ENCODE results near the gene MNAT1.

Gene MNAT1

GRCh38 chr14:60744566-60744965 is 10.0 kb downstream of the MNAT1 start:
- Histone ChIP-seq H3K27ac (ENCODE audit: low read length) (no peak overlapping the region), H3K36me3 (ENCODE audit: control insufficient read depth in 1 of 2, insufficient read depth in 2 of 2, low read length in 2 of 2) (no peaks in the 10 kb centered on the region), H3K27me3 (ENCODE audit: low read depth, low read length) (no peaks in the 10 kb centered on the region), H3K4me3 (ENCODE audit: low read depth in 1 of 2, low read length in 2 of 2) (no peak overlapping the region), H3K4me1 (ENCODE audit: control insufficient read depth in 1 of 2, insufficient read depth in 2 of 2, low read length in 2 of 2) (no peaks in the 10 kb centered on the region), H3K9me3 (ENCODE audit: control insufficient read depth in 1 of 2, low read length in 2 of 2) (no peaks in the 10 kb centered on the region)

GRCh38 chr14:60753264-60754119 is 18.9 kb downstream of the MNAT1 start:
- Histone ChIP-seq H3K27me3 (ENCODE audit: low read depth, low read length) (no peaks in the 10 kb centered on the region), H3K4me3 (ENCODE audit: low read depth in 1 of 2, low read length in 2 of 2) (no peak overlapping the region), H3K9me3 (ENCODE audit: control insufficient read depth in 1 of 2, low read length in 2 of 2) (no peaks in the 10 kb centered on the region), H3K27ac (ENCODE audit: low read length) (no peak overlapping the region), H3K4me1 (ENCODE audit: control insufficient read depth in 1 of 2, insufficient read depth in 2 of 2, low read length in 2 of 2) (no peaks in the 10 kb centered on the region), H3K36me3 (ENCODE audit: control insufficient read depth in 1 of 2, insufficient read depth in 2 of 2, low read length in 2 of 2) (peaks cover 0 to 3% of the 10 kb centered on the region in 2 donors)

GRCh38 chr14:60756847-60757246 is 22.3 kb downstream of the MNAT1 start:
- H3K9me3 ChIP-seq (ENCODE audit: control insufficient read depth in 1 of 2, low read length in 2 of 2), result no peaks in the 10 kb centered on the region
- no peaks in the 10 kb centered on the region for H3K27me3 ChIP-seq (ENCODE audit: low read depth, low read length)
- no peak overlapping the region for H3K4me3 ChIP-seq (ENCODE audit: low read depth in 1 of 2, low read length in 2 of 2)
- H3K27ac ChIP-seq (ENCODE audit: low read length), result no peak overlapping the region
- peaks cover 0 to 3% of the 10 kb centered on the region in 2 donors for H3K36me3 ChIP-seq (ENCODE audit: control insufficient read depth in 1 of 2, insufficient read depth in 2 of 2, low read length in 2 of 2)
- H3K4me1 ChIP-seq (ENCODE audit: control insufficient read depth in 1 of 2, insufficient read depth in 2 of 2, low read length in 2 of 2), result peaks cover 0 to 10% of the 10 kb centered on the region in 2 donors

GRCh38 chr14:60757567-60758002 is 23.0 kb downstream of the MNAT1 start:
- H3K4me1 ChIP-seq (ENCODE audit: control insufficient read depth in 1 of 2, insufficient read depth in 2 of 2, low read length in 2 of 2), result peaks cover 0 to 10% of the 10 kb centered on the region in 2 donors
- no peaks in the 10 kb centered on the region for H3K9me3 ChIP-seq (ENCODE audit: control insufficient read depth in 1 of 2, low read length in 2 of 2)
- H3K27ac ChIP-seq (ENCODE audit: low read length), result no peak overlapping the region

GRCh38 chr14:60758885-60759284 is 24.3 kb downstream of the MNAT1 start:
- no peak overlapping the region for H3K4me3 ChIP-seq (ENCODE audit: low read depth in 1 of 2, low read length in 2 of 2)
- H3K9me3 ChIP-seq (ENCODE audit: control insufficient read depth in 1 of 2, low read length in 2 of 2), result no peaks in the 10 kb centered on the region
- peaks cover 0 to 1% of the 10 kb centered on the region in 2 donors for H3K36me3 ChIP-seq (ENCODE audit: control insufficient read depth in 1 of 2, insufficient read depth in 2 of 2, low read length in 2 of 2)
- no peaks in the 10 kb centered on the region for H3K27me3 ChIP-seq (ENCODE audit: low read depth, low read length)
- H3K4me1 ChIP-seq (ENCODE audit: control insufficient read depth in 1 of 2, insufficient read depth in 2 of 2, low read length in 2 of 2), result peaks cover 0 to 10% of the 10 kb centered on the region in 2 donors
- no peak overlapping the region for H3K27ac ChIP-seq (ENCODE audit: low read length)

More at GRCh38 chr14:60757567-60758002, 23.0 kb downstream of the MNAT1 start:
- H3K4me3 ChIP-seq (ENCODE audit: low read depth in 1 of 2, low read length in 2 of 2), result no peak overlapping the region
- H3K36me3 ChIP-seq (ENCODE audit: control insufficient read depth in 1 of 2, insufficient read depth in 2 of 2, low read length in 2 of 2), result peaks cover 0 to 3% of the 10 kb centered on the region in 2 donors
- H3K27me3 ChIP-seq (ENCODE audit: low read depth, low read length), result no peaks in the 10 kb centered on the region

- Histone ChIP-seq H3K4me1 (ENCODE audit: control insufficient read depth in 1 of 2, insufficient read depth in 2 of 2, low read length in 2 of 2) (peaks cover 0 to 10% of the 10 kb centered on the region in 2 donors), H3K27ac (ENCODE audit: low read length) (no peak overlapping the region), H3K36me3 (ENCODE audit: control insufficient read depth in 1 of 2, insufficient read depth in 2 of 2, low read length in 2 of 2) (no peaks in the 10 kb centered on the region), H3K9me3 (ENCODE audit: control insufficient read depth in 1 of 2, low read length in 2 of 2) (no peaks in the 10 kb centered on the region), H3K4me3 (ENCODE audit: low read depth in 1 of 2, low read length in 2 of 2) (no peak overlapping the region), H3K27me3 (ENCODE audit: low read depth, low read length) (no peaks in the 10 kb centered on the region)
Measured at GRCh38 chr14:60760209-60760608, 25.6 kb downstream of the MNAT1 start.

GRCh38 chr14:60760644-60761364 is 26.2 kb downstream of the MNAT1 start:
- Histone ChIP-seq H3K4me1 (ENCODE audit: control insufficient read depth in 1 of 2, insufficient read depth in 2 of 2, low read length in 2 of 2) (peaks cover 0 to 10% of the 10 kb centered on the region in 2 donors), H3K27me3 (ENCODE audit: low read depth, low read length) (no peaks in the 10 kb centered on the region), H3K9me3 (ENCODE audit: control insufficient read depth in 1 of 2, low read length in 2 of 2) (no peaks in the 10 kb centered on the region), H3K27ac (ENCODE audit: low read length) (no peak overlapping the region), H3K4me3 (ENCODE audit: low read depth in 1 of 2, low read length in 2 of 2) (no peak overlapping the region), H3K36me3 (ENCODE audit: control insufficient read depth in 1 of 2, insufficient read depth in 2 of 2, low read length in 2 of 2) (no peaks in the 10 kb centered on the region)

GRCh38 chr14:60768602-60769001 is 34.0 kb downstream of the MNAT1 start:
- no peaks in the 10 kb centered on the region for H3K27me3 ChIP-seq (ENCODE audit: low read depth, low read length)
- H3K4me1 ChIP-seq (ENCODE audit: control insufficient read depth in 1 of 2, insufficient read depth in 2 of 2, low read length in 2 of 2), result no peaks in the 10 kb centered on the region
- no peaks in the 10 kb centered on the region for H3K9me3 ChIP-seq (ENCODE audit: control insufficient read depth in 1 of 2, low read length in 2 of 2)
- no peak overlapping the region for H3K4me3 ChIP-seq (ENCODE audit: low read depth in 1 of 2, low read length in 2 of 2)
- no peaks in the 10 kb centered on the region for H3K36me3 ChIP-seq (ENCODE audit: control insufficient read depth in 1 of 2, insufficient read depth in 2 of 2, low read length in 2 of 2)
- H3K27ac ChIP-seq (ENCODE audit: low read length), result no peak overlapping the region

GRCh38 chr14:60771117-60771516 is 36.6 kb downstream of the MNAT1 start:
- no peaks in the 10 kb centered on the region for H3K4me1 ChIP-seq (ENCODE audit: control insufficient read depth in 1 of 2, insufficient read depth in 2 of 2, low read length in 2 of 2)
- H3K27me3 ChIP-seq (ENCODE audit: low read depth, low read length), result no peaks in the 10 kb centered on the region
- H3K36me3 ChIP-seq (ENCODE audit: control insufficient read depth in 1 of 2, insufficient read depth in 2 of 2, low read length in 2 of 2), result no peaks in the 10 kb centered on the region
- H3K9me3 ChIP-seq (ENCODE audit: control insufficient read depth in 1 of 2, low read length in 2 of 2), result no peaks in the 10 kb centered on the region
- no peak overlapping the region for H3K27ac ChIP-seq (ENCODE audit: low read length)
- no peak overlapping the region for H3K4me3 ChIP-seq (ENCODE audit: low read depth in 1 of 2, low read length in 2 of 2)

GRCh38 chr14:60773558-60773957 is 39.0 kb downstream of the MNAT1 start:
- Histone ChIP-seq H3K9me3 (ENCODE audit: control insufficient read depth in 1 of 2, low read length in 2 of 2) (no peaks in the 10 kb centered on the region), H3K27ac (ENCODE audit: low read length) (no peak overlapping the region), H3K36me3 (ENCODE audit: control insufficient read depth in 1 of 2, insufficient read depth in 2 of 2, low read length in 2 of 2) (no peaks in the 10 kb centered on the region), H3K4me1 (ENCODE audit: control insufficient read depth in 1 of 2, insufficient read depth in 2 of 2, low read length in 2 of 2) (peaks cover 0 to 11% of the 10 kb centered on the region in 2 donors), H3K27me3 (ENCODE audit: low read depth, low read length) (no peaks in the 10 kb centered on the region), H3K4me3 (ENCODE audit: low read depth in 1 of 2, low read length in 2 of 2) (no peak overlapping the region)

GRCh38 chr14:60775296-60775695 is 40.7 kb downstream of the MNAT1 start:
- H3K27ac ChIP-seq (ENCODE audit: low read length), result no peak overlapping the region
- H3K9me3 ChIP-seq (ENCODE audit: control insufficient read depth in 1 of 2, low read length in 2 of 2), result no peaks in the 10 kb centered on the region

More at GRCh38 chr14:60775296-60775695, 40.7 kb downstream of the MNAT1 start:
- H3K4me1 ChIP-seq (ENCODE audit: control insufficient read depth in 1 of 2, insufficient read depth in 2 of 2, low read length in 2 of 2), result peaks cover 0 to 11% of the 10 kb centered on the region in 2 donors
- no peaks in the 10 kb centered on the region for H3K27me3 ChIP-seq (ENCODE audit: low read depth, low read length)
- no peaks in the 10 kb centered on the region for H3K36me3 ChIP-seq (ENCODE audit: control insufficient read depth in 1 of 2, insufficient read depth in 2 of 2, low read length in 2 of 2)
- H3K4me3 ChIP-seq (ENCODE audit: low read depth in 1 of 2, low read length in 2 of 2), result no peak overlapping the region

Measured in muscle layer of duodenum (tissue), 2 donors.